ENCODE results near the gene NHEJ1. TPM values are rescaled to one million over a fixed set of nuclear protein-coding genes. Genes with fewer than 3 reads are reported as not detected.

Gene NHEJ1
- total and polyA plus RNA-seq, 9 of the 15 experiments (the other 6 are each of a cell fraction or from before 2014, with no cell fraction given) = 9.0 to 23.7 (median 13.9) TPM

GRCh38 chr2:219207134-219207883 lies 46.7 kb upstream of the NHEJ1 start (continued):
- TF ChIP-seq, protein P1, sequence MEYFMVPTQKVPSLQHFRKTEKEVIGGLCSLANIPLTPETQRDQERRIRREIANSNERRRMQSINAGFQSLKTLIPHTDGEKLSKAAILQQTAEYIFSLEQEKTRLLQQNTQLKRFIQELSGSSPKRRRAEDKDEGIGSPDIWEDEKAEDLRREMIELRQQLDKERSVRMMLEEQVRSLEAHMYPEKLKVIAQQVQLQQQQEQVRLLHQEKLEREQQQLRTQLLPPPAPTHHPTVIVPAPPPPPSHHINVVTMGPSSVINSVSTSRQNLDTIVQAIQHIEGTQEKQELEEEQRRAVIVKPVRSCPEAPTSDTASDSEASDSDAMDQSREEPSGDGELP (CRISPR knock-in tag; IDR thresholded peaks at IDR 0.05; ENCODE audit: borderline replicate concordance) = peak; percentile 32; the same call in 1 of the 2 replicates
- TF ChIP-seq ZBTB9 (CRISPR knock-in tag; IDR thresholded peaks at IDR 0.05) = no peak
- TF ChIP-seq KDM5B (IDR thresholded peaks at IDR 0.05; ENCODE audit: insufficient replicate concordance, low read depth, low read length) = peak; percentile 3

DNA sequence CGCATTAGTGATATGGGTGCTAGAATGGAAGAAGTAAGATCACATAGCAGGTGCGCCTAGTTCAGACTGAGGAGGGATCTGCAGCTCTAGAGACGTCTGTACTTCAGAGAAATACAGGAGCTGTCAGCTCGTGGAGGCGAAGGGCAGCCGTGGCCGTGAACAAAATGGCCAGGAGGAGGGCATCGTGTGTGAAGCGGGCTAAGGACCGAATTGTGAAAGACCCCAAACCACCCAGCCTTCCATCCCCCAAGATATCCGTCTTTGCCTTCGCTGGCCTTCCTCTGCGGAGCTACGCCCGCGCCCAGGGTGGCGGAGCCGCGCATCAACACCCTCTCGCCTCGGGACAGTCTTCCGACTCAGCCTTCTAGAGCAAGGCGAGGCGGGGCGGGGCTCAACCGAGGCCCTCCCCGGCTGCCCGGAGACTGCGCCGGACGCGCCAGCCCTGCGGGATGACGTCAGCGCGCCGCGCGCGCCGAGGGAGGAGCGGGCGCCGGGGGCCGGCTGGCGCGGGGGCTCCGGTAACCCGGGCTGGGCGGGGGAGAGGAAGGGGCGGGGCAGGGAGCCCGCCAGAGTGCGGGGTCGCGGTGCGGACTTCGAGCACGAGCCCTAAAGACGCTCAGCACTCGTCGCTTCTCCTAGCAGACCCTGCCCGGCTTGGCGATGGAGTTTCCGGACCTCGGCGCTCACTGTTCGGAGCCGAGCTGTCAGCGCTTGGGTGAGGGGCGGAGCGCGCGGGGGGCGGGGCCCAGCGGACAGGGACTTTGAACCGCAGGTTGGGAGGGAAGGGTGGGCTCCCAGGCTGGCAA lies 45.9 kb upstream of the NHEJ1 start, which contains the start of gene ZFAND2B:
ZFAND2B (plus strand) TSS at position 455 of the 806 bp plus-strand sequence; CDS start at position 661, 206 bp downstream.
- peak; percentile 73 for FAIRE-seq
- peak; percentile 73 for TF ChIP-seq GTF2E2 (tag; IDR thresholded peaks at IDR 0.05)
- TF ChIP-seq FUS (optimal IDR thresholded peaks at IDR 0.05; ENCODE audit: low read depth, low read length) = peak; percentile 29
- TF ChIP-seq KLF1 (tag; IDR thresholded peaks at IDR 0.05) = no peak
- peak; percentile 65 for TF ChIP-seq ZBTB12 (CRISPR knock-in tag; IDR thresholded peaks at IDR 0.05)
- TF ChIP-seq TRIM28 (IDR thresholded peaks at IDR 0.05) = 0 out of 2 replicates have a peak, but pooled peaks have one; percentile 37
- TF ChIP-seq ELF2 (CRISPR knock-in tag; IDR thresholded peaks at IDR 0.05) = no peak
- TF ChIP-seq POLR2AphosphoS5 (IDR thresholded peaks at IDR 0.05; ENCODE audit: control insufficient read depth, insufficient read depth, low read depth, low read length) = peak; percentile 83
- peak in 1 of 2 experiments; percentile 54; a peak in 1 of 4 replicates for TF ChIP-seq SRF (CRISPR knock-in tag; IDR thresholded peaks at IDR 0.05)
- TF ChIP-seq MYC (IDR thresholded peaks at IDR 0.05; ENCODE audit: low read depth, low read length) = peak; percentile 55; the same call in 1 of the 2 replicates
- no peak for TF ChIP-seq MYC (CRISPR knock-in tag; IDR thresholded peaks at IDR 0.05; ENCODE audit: borderline replicate concordance, low read depth)

More for the DNA sequence above, 45.9 kb upstream of the NHEJ1 start, which contains the start of gene ZFAND2B:
- Histone ChIP-seq H3K4me2 (ENCODE audit: insufficient read depth, low read length) (peak within 1 kb of the TSS; percentile 94), H2AFZ (ENCODE audit: low read depth, low read length) (peak within 1 kb of the TSS; percentile 95), H3K4me1 (replicated peaks in 1 of 2; ENCODE audit: control insufficient read depth in 2 of 2, insufficient read depth in 2 of 2, low read length in 2 of 2) (peaks cover 16 to 17% of the 10 kb centered on the region in 2 experiments; a peak in 4 of 5 replicates), H3K9me3 (replicated peaks; ENCODE audit: control insufficient read depth, insufficient read depth, low read depth, low read length) (0 out of 2 replicates have a peak, but pooled peaks cover 2% of the 10 kb centered on the region), H3K9me1 (ENCODE audit: control insufficient read depth, insufficient read depth, low read length) (no peaks in the 10 kb centered on the region), H4K20me1 (replicated peaks; ENCODE audit: control insufficient read depth, insufficient read depth, low read length) (peaks cover 11% of the 10 kb centered on the region; the same call in 1 of the 2 replicates), H3K4me3 (peak within 1 kb of the TSS; percentile 61), H3K9ac (ENCODE audit: insufficient read depth in 1 of 2, low read depth in 2 of 2, low read length in 2 of 2) (peak within 1 kb of the TSS; percentile 86 to 93), H3K36me3 (ENCODE audit: control insufficient read depth, insufficient read depth, low read length) (peaks cover 43% of the 10 kb centered on the region; the same call in 2 of the 3 replicates), H3K27ac (ENCODE audit: extremely low read depth, low read depth, low read length) (peak within 1 kb of the TSS; percentile 81), H3K79me2 (ENCODE audit: control insufficient read depth, insufficient read depth, low read length) (no peaks in the 10 kb centered on the region), H3K27me3 (ENCODE audit: control insufficient read depth in 2 of 2, insufficient read depth in 2 of 2, low read length in 2 of 2) (no peaks in the 10 kb centered on the region)
- DNase-seq (ENCODE audit: extremely low read depth in 1 of 4, low spot score in 3 of 4) = peak; percentile 93 to 95 (median 94)
- BruUV-seq (replicated peaks) = TSS peak; percentile 92
- 2% methylated on average over 8 of the region's 76 CpGs for WGBS (ENCODE audit: insufficient coverage, low coverage, missing lambda C conversion rate)
- intact Hi-C loops (cut with micrococcal nuclease) (loop anchor here (1.0 to 2.0 kb wide), 2 partner anchors 23 to 30 kb away; partner anchors contain the start of genes ANKZF1, ATG9A and CNPPD1), in situ Hi-C loops (cut with MboI) (loop anchor here (5.0 kb wide), 1 partner anchor 34 kb away; the partner anchor contains the start of gene SLC23A3)
- peak; percentile 97 for ATAC-seq
- ChIA-PET POLR2A (interaction anchor here (0.7 to 1.5 kb wide), 15 partner anchors 9 to 89 kb away, joined by 3 to 8 read pairs (median 3); partner anchors contain the start of genes ABCB6, ANKZF1, ATG9A and CNPPD1), CTCF (ENCODE audit: low intra/inter-chr PET ratio) (no interaction called here)

Data from K562 (cell line).